ENCODE data around the gene PHYKPL.
"Not testable (repeated sequence)": the region's sequence is repeated elsewhere in the genome, so short reads cannot be mapped to it uniquely, and the experiment has no call there.

Gene PHYKPL

GRCh38 chr5:178252258-178252657 lies 19.7 kb upstream of the PHYKPL start:
- TF ChIP-seq POLR2A (IDR thresholded peaks at IDR 0.05; ENCODE audit: low read length) (no peak), GATA1 (IDR thresholded peaks at IDR 0.05; ENCODE audit: low read depth, low read length) (no peak)
- no peak for DNase-seq

- no peak for DNase-seq
- TF ChIP-seq POLR2A (IDR thresholded peaks at IDR 0.05; ENCODE audit: low read length), result no peak
These were observed 17.7 kb upstream of the PHYKPL start for GRCh38 chr5:178250263-178250662.

DNA sequence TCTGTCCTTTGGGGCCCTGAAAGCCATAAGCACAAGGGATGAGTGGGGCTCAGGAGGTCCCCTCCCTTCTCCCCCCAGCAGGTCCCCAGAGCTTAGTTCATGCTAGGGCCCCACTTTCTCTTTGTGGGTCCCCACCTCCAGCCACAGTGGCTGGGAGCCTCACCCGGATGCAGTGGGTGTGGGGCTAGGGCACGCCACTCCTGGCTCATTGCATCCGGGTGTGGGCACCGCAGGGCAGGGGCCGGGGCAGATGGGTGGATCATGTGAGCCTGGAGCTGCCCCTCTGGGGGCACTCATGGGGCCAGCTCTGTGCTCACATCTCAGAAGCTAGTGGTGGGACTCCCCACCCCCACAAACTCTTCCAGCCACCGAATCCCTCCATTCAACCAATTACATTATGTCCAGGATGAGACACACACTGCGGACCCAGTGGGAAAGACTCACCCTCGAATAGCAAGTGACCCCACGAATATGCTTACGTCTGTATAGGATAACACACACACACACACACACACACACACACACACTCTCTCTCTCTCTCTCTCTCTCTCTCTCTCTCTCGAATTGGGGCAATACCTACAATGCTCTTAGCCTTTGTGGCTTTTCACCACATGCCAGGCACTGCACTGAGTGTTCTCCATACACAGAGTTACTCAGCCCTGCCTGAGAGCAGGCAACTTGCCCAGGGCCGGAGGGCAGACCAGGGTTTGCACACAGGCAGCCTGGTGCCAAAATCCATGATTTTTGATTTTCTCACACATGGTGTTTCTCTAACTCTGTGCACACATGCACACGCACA lies 16.8 kb upstream of the PHYKPL start:
- no peak for DNase-seq
- TF ChIP-seq POLR2A (IDR thresholded peaks at IDR 0.05; ENCODE audit: low read length), result no peak
- TF ChIP-seq GATA1 (IDR thresholded peaks at IDR 0.05; ENCODE audit: low read depth, low read length), result no peak

DNA sequence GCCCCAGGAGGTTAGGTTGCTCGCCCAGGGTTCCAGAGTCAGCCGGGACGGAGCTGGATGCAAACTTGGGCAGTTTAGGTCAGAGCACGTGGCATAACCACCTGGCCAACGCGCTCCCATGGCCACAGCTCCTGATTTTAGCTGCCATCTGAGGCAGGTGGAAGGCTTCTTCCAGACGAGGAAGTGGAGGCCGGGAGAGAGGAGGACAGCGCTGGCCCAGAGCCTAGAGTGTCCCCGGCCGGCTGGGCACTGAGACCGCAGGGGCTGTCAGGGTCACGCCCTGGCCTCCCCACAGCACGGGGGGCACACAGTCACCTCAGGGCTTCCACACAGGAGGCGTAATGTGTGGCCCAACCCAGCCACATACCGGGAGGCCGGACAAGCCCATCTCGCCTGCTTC lies 16.1 kb upstream of the PHYKPL start:
- no peak for DNase-seq
- TF ChIP-seq POLR2A (IDR thresholded peaks at IDR 0.05; ENCODE audit: low read length) (no peak), GATA1 (IDR thresholded peaks at IDR 0.05; ENCODE audit: low read depth, low read length) (no peak)

DNA sequence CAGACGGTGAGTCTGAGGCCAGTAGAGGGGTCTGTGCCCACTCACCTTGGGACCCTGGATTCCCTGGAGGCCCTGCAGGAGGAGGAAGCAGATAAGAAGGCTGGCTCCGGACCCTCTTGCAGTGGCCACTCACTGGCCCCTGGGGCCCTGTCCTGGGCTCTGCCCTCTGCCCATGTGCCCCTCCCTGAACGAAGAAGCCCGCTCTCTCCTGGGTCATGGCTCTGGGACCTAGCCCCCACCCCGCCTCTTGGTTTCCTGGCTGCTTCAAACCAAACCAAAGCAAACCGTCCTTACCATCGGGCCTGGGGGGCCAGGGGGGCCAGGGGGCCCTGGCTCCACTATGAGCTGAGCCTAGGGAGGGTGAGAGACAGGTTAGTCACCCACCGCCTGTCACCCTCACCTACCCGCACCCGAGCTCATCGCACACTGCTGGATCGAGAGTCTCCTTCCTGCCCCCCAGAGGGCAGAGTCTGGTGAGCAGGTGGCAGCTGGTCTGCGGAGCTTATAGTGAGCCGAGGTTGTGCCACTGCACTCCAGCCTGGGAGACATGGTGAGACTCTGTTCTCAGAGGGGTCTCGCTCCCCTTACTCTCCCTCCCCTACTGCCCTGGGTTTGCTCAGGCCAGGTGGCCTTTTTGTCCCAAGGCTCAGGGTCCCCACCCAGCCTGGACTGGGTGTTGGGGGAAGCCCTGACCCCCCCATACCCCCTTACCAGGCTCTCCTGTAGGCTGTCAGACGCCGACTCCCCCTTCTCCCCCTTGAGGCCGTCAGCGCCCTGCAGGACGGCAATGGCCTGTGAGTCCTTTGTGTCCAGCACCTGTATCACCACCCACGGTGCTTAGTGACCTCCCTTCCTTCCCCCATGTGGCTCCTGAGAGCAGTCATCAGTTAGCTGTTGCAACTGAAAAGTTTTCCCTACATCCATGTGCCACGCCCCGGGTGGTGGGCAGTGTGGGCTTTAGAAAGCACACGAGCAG lies 15.2 kb upstream of the PHYKPL start:
- no peak for DNase-seq
- no peak for TF ChIP-seq POLR2A (IDR thresholded peaks at IDR 0.05; ENCODE audit: low read length)
- no peak for TF ChIP-seq GATA1 (IDR thresholded peaks at IDR 0.05; ENCODE audit: low read depth, low read length)

- TF ChIP-seq POLR2A (IDR thresholded peaks at IDR 0.05; ENCODE audit: low read length), result no peak
- no peak for TF ChIP-seq GATA1 (IDR thresholded peaks at IDR 0.05; ENCODE audit: low read depth, low read length)
- no peak for DNase-seq
These were observed 14.2 kb upstream of the PHYKPL start for GRCh38 chr5:178246624-178247279.

GRCh38 chr5:178245389-178245788 lies 12.8 kb upstream of the PHYKPL start:
- no peak for TF ChIP-seq POLR2A (IDR thresholded peaks at IDR 0.05; ENCODE audit: low read length)
- no peak for TF ChIP-seq GATA1 (IDR thresholded peaks at IDR 0.05; ENCODE audit: low read depth, low read length)

DNA sequence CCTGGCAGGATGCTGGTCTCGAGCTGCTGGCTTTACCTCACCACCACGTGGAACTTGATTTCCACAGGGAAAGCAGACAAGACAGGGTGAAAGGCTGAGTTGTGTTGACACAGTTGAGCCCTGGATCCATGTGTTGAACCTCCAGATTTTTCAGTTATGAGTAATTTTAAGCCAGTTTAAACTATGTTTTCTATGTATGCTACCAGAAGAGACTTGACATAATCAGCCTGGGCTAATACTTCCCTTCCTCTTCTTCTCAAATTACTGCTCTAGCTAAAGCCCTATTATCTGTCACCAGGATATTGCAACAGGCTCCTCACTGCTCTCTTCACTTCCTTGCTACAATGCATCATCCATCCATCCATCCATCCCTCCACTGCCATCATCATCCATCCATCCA lies 12.0 kb upstream of the PHYKPL start:
- TF ChIP-seq GATA1 (IDR thresholded peaks at IDR 0.05; ENCODE audit: low read depth, low read length) (no peak), POLR2A (IDR thresholded peaks at IDR 0.05; ENCODE audit: low read length) (no peak)
- DNase-seq, result no peak

More at GRCh38 chr5:178245389-178245788, 12.8 kb upstream of the PHYKPL start:
- DNase-seq, result no peak

- DNase-seq, result no peak
- TF ChIP-seq POLR2A (IDR thresholded peaks at IDR 0.05; ENCODE audit: low read length) (no peak), GATA1 (IDR thresholded peaks at IDR 0.05; ENCODE audit: low read depth, low read length) (no peak)
These were observed 9.8 kb upstream of the PHYKPL start for GRCh38 chr5:178242416-178242815.

DNA sequence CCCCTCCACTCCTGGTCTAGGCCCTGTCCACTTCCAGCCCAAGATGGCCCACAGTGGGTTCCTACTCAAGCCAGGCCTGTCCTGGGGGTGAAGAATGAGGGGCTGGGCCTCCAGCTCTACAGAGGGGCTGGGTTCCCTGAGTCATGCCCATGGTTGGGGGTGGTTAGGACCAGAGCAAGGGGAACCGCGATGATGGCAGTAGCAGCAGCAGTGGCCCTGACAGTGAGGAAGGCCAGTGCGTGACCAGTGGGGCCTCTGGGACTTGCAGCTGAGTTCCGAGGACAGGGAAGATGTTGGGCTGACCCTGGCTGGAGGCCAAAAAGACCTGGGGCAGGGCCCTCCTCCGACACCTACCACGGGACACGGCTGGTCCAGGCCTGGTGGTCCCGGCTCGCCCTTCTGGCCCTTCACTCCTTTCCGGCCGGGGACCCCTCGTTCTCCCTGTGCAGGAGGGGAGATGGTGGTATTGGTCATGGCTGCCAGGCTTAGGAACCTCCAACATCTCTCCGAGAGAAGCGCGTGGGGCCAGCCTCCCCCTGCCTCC lies 9.2 kb upstream of the PHYKPL start:
- DNase-seq, result no peak
- TF ChIP-seq POLR2A (IDR thresholded peaks at IDR 0.05; ENCODE audit: low read length), result no peak
- no peak for TF ChIP-seq GATA1 (IDR thresholded peaks at IDR 0.05; ENCODE audit: low read depth, low read length)

- no peak for DNase-seq
- no peak for TF ChIP-seq GATA1 (IDR thresholded peaks at IDR 0.05; ENCODE audit: low read depth, low read length)
- no peak for TF ChIP-seq POLR2A (IDR thresholded peaks at IDR 0.05; ENCODE audit: low read length)
These were observed 8.6 kb upstream of the PHYKPL start for GRCh38 chr5:178241231-178241663.

DNA sequence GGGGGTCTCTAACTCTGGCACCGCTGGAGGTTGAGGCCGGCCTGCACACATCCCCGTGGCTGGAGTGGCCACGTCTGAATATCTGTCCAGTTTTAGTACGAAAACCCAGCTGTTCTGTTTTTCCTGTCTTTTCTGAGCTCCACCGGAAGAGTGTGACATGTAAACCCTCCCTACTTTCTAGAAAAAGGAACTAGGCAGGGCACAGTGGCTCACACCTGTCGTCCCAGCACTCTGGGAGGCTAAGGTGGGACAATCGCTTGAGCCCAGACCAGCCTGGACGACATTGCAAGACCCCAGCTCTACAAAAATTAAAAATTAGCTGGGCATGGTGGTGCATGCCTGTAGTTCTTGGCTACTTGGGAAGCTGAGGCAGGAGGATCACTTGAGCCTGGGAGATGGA lies 8.2 kb upstream of the PHYKPL start:
- TF ChIP-seq GATA1 (IDR thresholded peaks at IDR 0.05; ENCODE audit: low read depth, low read length) (no peak), POLR2A (IDR thresholded peaks at IDR 0.05; ENCODE audit: low read length) (no peak)
- no peak for DNase-seq

- DNase-seq, result no peak
- TF ChIP-seq POLR2A (IDR thresholded peaks at IDR 0.05; ENCODE audit: low read length) (no peak), GATA1 (IDR thresholded peaks at IDR 0.05; ENCODE audit: low read depth, low read length) (no peak)
These were observed 7.7 kb upstream of the PHYKPL start for GRCh38 chr5:178240341-178240741.

GRCh38 chr5:178239626-178240301 lies 7.2 kb upstream of the PHYKPL start:
- DNase-seq, result not testable (repeated sequence)

Measured in erythroblast (primary cell).